ENCODE measurements around the gene PHLDA2.

DNA sequence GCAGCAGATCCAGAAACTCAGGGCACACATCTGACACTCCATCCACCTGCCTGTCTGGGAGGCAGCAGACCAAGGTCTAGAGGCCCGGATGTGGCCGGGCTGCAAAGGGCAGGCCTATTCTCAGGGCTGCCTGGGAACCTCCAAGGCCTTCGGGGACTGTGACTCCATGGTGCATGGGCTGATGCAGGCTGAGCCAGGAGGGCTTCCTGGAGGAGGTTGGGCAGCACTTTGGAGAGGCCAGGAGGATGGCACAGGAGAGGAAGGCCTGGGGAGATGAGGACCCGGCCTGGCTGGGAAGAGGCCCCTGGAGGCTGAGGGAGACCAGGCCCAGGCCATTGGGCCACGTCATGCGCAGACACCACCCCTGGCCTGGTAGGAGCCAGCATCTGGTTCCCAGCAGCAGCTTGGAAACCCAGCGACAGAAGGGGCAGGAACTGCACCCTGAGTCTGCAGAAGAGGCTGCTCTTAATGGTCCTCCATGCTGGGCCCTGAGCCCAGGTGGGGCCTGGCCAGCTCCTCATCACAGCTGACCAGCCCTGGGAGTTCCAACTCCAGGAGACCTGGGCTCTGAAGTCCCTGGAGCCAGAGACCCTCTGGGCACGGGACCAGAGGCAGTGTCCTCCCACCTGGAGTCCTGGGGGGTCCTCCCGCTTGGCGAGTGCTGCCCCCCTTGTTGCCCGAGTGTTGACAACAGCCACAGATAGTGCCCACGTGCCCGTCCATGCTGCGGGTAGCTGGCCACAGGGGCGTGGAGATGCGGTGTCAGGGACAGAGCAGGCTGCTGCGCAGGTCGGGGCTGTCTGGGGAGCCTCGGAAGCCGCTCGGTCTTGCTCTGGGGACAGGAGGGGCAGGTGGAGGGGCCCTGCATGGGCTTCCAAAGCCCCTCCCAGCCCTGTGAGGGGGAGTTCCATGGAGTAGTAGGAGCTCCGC is 5.5 kb downstream of the PHLDA2 start:
- TF ChIP-seq CTCF (conservative IDR thresholded peaks at IDR 0.05; ENCODE audit: low read length) (no peak), EZH2phosphoT487 (IDR thresholded peaks at IDR 0.05; ENCODE audit: borderline replicate concordance, low read depth, low read length) (no peak)

Measured in OCI-LY7 (cell line).